AML-193 (cell line): ENCODE data around the gene USP47.
A peak's percentile ranks its signal among the peaks of the same experiment; 100 is the strongest.

ENCODE experiments used
- DNase-seq, 2 experiments: peaks; one replicate each; lab custom pipeline; 2025; lab: John Stamatoyannopoulos, UW

USP47 gene

DNA sequence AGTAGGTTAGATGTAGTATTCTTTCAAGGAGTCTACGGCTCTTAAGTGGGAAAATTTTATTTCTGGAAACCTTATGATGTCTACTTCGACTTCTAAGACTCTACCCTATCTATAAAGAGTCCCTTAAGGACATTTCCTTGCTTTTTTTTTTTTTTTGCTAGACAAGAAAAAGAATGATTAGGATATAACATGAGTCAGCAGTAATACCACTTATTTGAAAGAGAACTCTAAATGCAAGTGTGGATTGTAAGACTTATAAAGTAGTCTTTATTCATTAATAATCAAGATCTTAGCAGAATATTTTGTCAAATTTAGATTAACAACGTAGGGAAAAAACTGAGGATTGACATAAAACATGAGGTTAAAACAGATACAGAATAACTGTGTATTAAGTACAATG lies 95.7 kb downstream of the USP47 start:
- DNase-seq, result no peak

GRCh38 chr11:11937957-11938356 lies 96.2 kb downstream of the USP47 start:
- DNase-seq, result no peak

DNA sequence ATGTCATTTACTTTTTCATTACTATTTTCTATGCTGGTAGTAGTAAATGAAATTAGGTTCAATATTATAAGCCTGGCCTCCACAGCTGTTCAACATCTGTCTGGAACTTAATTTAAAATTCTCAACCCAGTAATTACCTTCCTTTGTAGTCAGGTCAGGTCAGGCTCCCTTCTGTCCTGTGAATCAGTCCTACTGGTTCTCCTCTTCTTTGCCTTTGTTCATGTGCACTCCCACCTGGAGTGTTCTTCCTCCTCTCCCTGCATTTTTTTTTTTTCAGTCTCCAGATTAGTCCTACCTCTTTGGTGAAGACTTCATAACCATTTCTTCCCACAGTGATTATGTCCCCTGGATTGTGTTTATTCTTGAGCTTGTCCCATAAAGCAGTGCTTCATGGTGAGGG lies 98.8 kb downstream of the USP47 start:
- no peak for DNase-seq

- DNase-seq, result no peak
These were observed 100.9 kb downstream of the USP47 start for GRCh38 chr11:11942668-11943067.

DNA sequence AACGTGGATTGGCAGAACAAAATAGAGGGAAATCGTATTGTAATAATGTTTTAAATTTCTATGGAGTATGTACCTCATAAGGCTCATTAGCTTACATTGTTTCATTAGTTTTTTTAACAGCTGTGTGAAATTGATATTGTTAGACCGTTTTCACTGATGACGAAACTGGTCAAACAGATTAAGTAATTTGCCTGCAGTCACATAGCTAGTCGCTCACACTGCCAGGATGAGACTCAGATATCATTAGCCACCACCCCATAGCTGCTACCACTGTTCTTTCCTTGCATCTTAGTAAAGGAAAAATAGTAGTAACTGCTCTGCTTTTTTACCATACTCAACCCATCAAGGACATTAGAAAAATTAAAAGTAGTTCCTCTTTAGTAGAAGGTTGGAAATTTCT lies 102.7 kb downstream of the USP47 start:
- DNase-seq, result peak in 1 of 2 experiments; percentile 21

- DNase-seq, result no peak
These were observed 104.4 kb downstream of the USP47 start for GRCh38 chr11:11946180-11946579.

DNA sequence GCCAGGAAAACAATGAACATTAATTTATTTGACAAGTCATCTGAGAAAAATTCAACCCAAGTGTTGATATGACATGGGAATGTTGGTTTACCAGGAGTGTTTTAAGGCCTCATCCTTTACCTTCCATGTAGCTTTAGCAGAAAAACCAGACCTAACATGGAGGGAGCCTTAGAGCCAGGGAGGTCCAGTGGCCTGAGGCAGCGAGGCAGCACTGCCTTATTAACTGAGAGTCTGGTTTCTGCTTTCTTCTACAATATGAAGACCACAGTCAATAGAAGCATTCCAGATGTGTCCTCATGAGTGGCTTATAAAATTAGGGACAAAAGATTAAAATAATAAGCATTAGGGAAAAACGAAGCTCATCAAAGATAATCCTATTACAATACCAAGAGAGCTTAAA lies 105.1 kb downstream of the USP47 start:
- no peak for DNase-seq

DNA sequence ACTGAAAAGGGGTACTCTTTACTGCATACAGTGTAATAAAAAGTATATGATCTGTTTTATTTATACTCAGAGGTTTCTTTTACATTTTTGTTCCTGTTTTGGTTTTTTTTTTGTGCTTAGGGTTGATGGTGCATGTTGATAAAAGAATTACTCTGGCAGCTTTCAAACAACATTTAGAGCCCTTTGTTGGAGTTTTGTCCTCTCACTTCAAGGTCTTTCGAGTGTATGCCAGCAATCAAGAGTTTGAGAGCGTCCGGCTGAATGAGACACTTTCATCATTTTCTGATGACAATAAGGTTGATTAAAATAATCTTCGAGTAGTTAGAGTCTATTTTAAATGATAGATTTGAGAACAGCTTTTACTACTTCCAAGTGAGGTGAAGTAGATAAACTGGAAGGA lies 106.1 kb downstream of the USP47 start:
- DNase-seq, result no peak

DNA sequence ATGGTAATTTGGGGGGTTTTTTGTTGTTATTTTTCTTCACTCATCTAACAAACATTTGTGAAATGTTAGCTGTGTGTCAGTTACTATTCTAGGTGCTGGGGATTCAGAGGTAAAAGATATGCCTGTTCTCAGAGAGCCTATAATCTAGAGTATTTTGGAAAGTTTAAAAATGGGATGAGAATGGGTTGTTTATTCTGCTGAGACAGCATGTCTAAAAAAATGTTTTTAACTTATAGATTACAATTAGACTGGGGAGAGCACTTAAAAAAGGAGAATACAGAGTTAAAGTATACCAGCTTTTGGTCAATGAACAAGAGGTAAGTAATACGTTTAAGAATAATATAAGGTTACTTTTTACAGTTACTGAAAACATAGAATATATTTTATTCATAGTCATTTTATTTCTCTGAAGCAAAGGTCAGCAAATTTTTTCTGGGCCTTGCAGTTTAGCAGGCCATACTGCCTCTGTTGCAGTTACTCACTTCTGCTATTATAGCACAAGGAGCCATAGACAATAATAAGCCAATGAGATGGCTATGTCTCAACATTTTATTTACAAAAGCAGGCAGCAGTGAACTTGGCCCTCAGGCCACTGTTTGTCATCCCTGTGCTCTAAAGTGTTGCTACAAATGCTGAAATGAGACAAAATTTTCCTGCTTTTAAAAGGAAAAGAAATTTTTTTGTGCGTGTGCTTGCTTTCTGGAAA lies 106.6 kb downstream of the USP47 start:
- DNase-seq, result no peak

- DNase-seq, result no peak
These were observed 107.7 kb downstream of the USP47 start for GRCh38 chr11:11949482-11949881.

- DNase-seq, result no peak
These were observed 110.3 kb downstream of the USP47 start for GRCh38 chr11:11952036-11952435.

- no peak for DNase-seq
These were observed 114.2 kb downstream of the USP47 start for GRCh38 chr11:11956006-11956405.

GRCh38 chr11:11958403-11959231 lies 116.8 kb downstream of the USP47 start:
- no peak for DNase-seq

DNA sequence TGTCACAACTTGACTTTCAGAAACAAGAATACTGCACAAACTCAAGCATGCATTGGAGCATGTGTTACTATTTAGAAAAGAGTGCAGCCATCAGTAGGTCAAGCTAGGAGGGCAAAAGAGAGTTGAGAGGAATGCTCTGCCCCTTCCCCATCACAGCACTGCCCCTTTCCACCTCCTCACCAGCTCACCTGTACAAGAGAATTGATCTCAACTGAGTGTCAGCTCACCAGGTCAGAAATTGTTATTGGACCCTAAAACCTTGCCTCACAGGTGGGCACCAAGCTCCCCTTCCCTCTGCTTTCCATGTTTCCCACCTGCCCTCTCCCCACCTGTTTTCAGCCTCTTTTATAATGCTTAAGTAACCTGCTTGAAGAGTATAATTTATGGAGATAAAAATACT lies 117.8 kb downstream of the USP47 start:
- DNase-seq, result no peak

DNA sequence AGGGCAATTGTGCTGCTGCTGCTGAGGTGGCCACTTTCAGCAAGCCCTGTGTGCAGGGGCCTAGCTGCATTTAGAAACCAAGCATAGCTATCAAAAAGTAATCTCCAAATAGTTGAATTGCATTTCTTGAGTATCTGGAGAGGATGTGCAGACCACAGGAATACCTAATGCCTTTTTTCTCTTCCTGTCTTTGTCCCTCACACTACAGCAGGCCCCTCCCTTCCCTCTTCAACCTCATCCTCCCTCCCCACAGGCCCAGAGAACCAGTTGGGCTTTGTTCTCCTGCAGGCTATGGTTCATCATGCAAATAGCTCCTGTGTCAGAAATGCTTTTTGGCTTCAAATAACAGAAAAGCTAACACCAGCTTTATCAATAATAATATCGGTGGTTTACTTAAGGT lies 118.9 kb downstream of the USP47 start:
- no peak for DNase-seq

DNA sequence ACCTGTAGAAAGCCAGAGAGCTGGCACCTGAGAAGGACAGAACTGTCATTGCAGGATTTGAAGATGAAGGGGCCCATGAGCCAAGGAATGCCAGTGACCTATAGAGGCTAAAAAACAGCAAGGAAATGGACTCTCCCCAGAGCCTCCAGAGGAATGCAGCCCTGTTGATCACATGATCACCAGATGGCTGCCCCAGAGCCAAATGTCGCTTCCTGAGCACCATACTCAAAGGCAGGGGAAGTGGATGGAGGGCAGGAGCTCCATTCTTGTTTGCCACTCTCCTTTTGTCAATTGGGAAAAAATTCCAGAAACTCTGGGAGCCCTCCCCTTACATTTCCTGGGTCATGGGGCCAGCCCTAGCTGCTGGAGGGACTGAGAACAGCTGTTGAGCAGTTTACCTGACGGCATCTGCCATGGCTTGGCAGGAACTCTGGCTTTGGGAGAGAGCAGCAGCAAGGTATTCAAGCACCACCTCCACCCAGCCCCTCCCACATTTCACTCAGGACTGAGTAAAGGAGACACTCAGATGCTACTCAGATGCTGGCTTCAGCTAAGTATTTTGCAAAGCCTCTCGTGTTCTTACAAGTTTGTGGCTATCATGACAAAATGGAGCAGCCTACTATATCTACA lies 119.7 kb downstream of the USP47 start:
- DNase-seq, result no peak

DNA sequence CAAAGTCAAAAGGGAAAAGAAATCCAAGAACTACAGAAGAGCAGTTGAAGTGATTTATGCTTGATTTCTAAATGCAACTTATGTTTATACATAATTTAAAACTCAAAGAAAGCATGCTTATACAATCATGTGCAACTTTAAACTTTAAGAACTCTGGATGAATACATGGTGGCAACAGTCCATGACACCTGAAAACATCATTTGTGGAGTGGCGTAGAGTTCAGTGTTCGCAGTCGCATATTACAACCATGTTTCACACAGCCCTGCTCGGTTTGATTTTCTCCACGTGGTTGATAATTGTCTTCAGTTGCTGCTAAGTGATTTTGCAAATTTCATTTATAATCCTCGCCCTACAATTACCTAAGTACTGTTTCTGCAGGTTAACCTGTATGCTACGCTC lies 121.3 kb downstream of the USP47 start:
- no peak for DNase-seq

- DNase-seq, result no peak
These were observed 122.3 kb downstream of the USP47 start for GRCh38 chr11:11963842-11964773.

DNA sequence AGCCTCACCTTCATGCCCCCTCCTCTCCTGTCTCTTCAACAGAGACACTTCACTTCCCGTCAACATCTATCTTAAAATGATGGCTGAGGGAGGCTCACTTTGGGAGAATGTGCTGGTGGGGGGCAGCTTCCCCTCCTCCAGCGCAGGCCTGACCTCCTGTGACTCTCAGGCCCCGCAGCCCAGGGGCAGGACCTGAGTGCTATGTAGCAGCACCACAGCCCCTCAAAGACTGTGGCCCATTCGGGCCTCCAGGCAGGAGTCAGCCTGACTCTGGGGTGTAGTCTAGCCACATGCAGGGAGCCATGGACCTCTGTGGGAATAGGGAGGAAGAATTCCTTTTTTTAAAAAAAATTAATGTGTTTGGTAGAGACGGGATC lies 123.0 kb downstream of the USP47 start:
- DNase-seq, result no peak

- no peak for DNase-seq
These were observed 123.4 kb downstream of the USP47 start for GRCh38 chr11:11965192-11965591.

- DNase-seq, result no peak
These were observed 124.0 kb downstream of the USP47 start for GRCh38 chr11:11965656-11966353.
